ENCODE results near the gene KRT36. TPM values are rescaled to one million over a fixed set of nuclear protein-coding genes. Genes with fewer than 3 reads are reported as not detected.

The KRT36 gene
- total RNA-seq, 2 experiments from 2014 or later, result not detected

GRCh38 chr17:41451154-41451728 lies 38.5 kb downstream of the KRT36 start:
- ChIA-PET POLR2A (no interaction called here), CTCF (no interaction called here)

DNA sequence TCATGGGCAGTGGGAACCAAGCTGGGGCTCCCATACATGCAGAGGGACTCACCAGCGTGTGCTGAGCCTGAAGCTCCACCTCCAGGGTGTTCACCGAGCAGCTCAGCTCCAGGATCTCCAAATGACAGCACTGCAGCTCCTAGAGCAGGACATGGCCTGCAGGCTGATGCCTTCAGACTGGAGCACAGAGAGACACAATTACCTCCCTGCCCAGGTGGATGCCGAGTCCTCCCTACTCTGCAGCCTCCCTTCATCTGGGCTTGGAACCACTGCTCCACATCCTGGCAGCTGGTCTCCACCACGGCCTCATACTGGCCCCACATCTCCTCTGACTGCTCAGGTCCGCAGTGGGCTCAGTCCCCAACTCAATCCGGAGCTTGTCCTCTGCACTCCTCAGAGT lies 40.7 kb downstream of the KRT36 start:
- POLR2A ChIA-PET, result no interaction called here
- CTCF ChIA-PET, result no interaction called here

- CTCF ChIA-PET, result no interaction called here
- POLR2A ChIA-PET, result no interaction called here
These were observed 41.2 kb downstream of the KRT36 start for GRCh38 chr17:41448506-41448905.

- CTCF ChIA-PET, result no interaction called here
These were observed 42.9 kb downstream of the KRT36 start for GRCh38 chr17:41446806-41447205.

DNA sequence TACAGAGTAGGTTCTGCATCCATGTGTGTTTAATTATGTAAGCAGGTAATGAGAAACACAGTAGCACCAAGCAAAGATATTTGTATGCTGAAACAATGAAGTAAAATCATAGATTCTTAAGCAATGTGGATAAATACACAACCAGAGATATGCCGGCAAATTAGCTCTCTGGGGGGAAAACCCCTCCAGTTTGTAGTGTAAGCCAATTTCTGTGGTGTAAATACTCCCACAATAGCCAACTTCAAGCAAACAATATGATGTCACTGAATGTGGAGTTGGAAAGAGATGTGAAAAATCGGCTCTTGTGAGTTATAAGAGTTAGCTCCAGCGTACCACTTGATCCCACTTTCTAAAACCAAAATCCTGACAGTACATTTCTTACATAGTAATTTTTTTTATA lies 45.1 kb downstream of the KRT36 start:
- CTCF ChIA-PET, result no interaction called here
- POLR2A ChIA-PET, result no interaction called here

More at GRCh38 chr17:41446806-41447205, 42.9 kb downstream of the KRT36 start:
- POLR2A ChIA-PET, result no interaction called here

- ChIA-PET POLR2A (no interaction called here), CTCF (no interaction called here)
These were observed 45.5 kb downstream of the KRT36 start for GRCh38 chr17:41444186-41444585.

DNA sequence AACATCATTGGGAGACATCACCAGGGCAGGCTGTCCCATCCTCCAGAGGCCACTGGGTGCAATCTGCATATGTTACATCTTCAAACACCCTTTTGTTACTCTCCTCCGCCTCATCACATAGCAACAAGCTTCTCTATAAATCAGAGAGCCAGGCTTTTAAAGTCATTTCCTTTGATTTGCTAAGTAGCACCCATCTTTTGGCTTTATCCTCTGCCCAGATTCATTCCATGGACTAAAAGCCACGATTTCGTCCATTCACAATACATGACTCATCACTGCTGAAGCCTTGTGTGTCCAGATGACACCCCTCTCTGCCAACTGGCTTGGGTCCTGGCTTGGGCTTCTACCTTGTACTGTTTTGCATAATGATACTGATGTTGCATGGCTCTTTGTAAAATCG lies 47.0 kb downstream of the KRT36 start:
- ChIA-PET POLR2A (no interaction called here), CTCF (no interaction called here)

- CTCF ChIA-PET, result no interaction called here
- POLR2A ChIA-PET, result no interaction called here
These were observed 49.1 kb downstream of the KRT36 start, which contains the start of gene KRT38 for GRCh38 chr17:41440531-41441033. Gene KRT38, minus strand, starts transcription at chr17:41440983. Its CDS starts 62 bp downstream, at chr17:41440921.

DNA sequence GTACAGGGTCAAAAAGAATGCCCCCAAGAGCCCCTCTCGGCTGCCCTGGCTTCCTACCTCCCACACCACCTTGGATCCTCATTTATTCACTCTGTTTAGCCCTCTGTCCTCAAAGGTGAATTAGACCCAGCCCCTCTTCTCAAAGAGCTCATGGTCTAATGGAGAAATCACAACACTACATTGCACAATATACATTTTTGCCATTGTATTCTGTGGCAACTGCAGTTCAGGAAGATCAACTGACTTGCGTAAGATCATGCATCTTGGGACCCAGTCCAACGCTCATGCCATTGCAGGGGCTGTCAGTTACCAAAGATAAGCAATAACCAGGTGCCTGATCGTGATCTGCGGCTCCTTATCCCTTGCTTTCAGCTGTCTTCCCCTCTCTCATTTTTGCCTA lies 50.3 kb downstream of the KRT36 start:
- CTCF ChIA-PET, result no interaction called here

DNA sequence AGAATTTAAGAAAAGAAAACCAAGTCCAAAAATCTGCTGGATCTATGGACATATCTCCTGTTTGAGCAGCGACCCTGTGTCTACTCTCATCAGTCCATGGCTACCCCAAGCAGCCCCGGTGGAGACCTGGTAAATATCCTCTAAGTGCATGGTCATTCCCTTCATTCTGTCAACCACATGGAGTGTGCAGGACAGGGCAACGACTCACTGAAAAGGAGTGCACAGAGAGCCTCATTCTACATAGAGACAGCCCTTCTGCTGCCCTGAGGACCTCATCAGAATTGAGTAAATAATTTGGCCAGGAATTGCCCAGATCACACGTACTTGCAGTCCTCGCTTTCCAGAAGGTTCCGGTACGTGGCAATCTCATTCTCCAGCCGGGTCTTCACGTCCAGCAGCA lies 51.9 kb downstream of the KRT36 start:
- ChIA-PET CTCF (no interaction called here), POLR2A (no interaction called here)

More for the DNA sequence above, 50.3 kb downstream of the KRT36 start:
- POLR2A ChIA-PET, result no interaction called here

DNA sequence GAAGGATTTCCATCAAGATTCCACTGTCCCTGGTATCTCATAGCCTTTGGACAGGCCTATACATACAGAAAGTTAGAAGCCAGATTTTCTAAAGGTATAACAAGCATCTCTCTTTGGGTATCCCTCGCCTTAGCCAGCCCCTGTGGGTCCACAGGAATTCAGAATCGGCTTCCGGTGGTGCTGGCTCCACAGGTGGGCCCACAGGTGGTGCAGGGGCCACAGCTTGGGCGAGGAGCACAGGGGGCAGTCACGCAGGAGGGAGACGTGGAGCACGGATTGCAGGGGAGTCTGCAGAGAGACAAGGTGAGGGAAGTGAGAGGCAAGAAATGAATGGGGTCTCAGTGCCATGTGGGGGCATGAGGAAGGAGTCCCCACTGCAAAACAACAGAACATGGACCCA lies 52.5 kb downstream of the KRT36 start:
- CTCF ChIA-PET, result no interaction called here

More for the DNA sequence above, 52.5 kb downstream of the KRT36 start:
- POLR2A ChIA-PET, result no interaction called here

Other genes starting within 250 kb of the KRT36 start
- gene KRTAP9-4, start 240.2 kb downstream of the KRT36 start, total RNA-seq, result not detected
- gene KRTAP9-9, start 234.5 kb downstream of the KRT36 start, total RNA-seq, result not detected
- not detected for gene KRTAP9-6, start 224.5 kb downstream of the KRT36 start, total RNA-seq
- gene KRTAP9-7, start 214.2 kb downstream of the KRT36 start, total RNA-seq, result not detected
- not detected for gene KRTAP29-1, start 187.1 kb downstream of the KRT36 start, total RNA-seq
- gene KRTAP16-1, start 180.6 kb downstream of the KRT36 start, total RNA-seq, result not detected
- gene KRTAP17-1, start 174.2 kb downstream of the KRT36 start, total RNA-seq, result not detected
- not detected for gene KRT33A, start 139.1 kb downstream of the KRT36 start, total RNA-seq
- gene KRT33B, start 120.1 kb downstream of the KRT36 start, total RNA-seq, result not detected
- not detected for gene KRT34, start 107.6 kb downstream of the KRT36 start, total RNA-seq
- gene KRT31, start 92.3 kb downstream of the KRT36 start, total RNA-seq, result not detected
- gene KRT37, start 65.3 kb downstream of the KRT36 start, total RNA-seq, result not detected
- gene KRT38, start 48.9 kb downstream of the KRT36 start, total RNA-seq, result not detected
- gene KRT32, start 22.5 kb downstream of the KRT36 start, total RNA-seq, result not detected
- not detected for gene KRT35, start 8.8 kb downstream of the KRT36 start, total RNA-seq
- not detected for gene KRT13, start 15.7 kb upstream of the KRT36 start, total RNA-seq
- gene KRT15, start 29.0 kb upstream of the KRT36 start, total RNA-seq, result not detected
- not detected for gene KRT19, start 38.4 kb upstream of the KRT36 start, total RNA-seq
- gene KRT9, start 82.1 kb upstream of the KRT36 start, total RNA-seq, result not detected
- not detected for gene KRT14, start 97.0 kb upstream of the KRT36 start, total RNA-seq
- gene KRT16, start 122.9 kb upstream of the KRT36 start, total RNA-seq, result not detected
- gene KRT17, start 134.7 kb upstream of the KRT36 start, total RNA-seq, result under 1 TPM in 1 of 2 experiments, not detected in 1; 0.27 TPM
- 1,000 to 10,000 TPM; 1,395 to 1,415 TPM for gene EIF1, start 199.0 kb upstream of the KRT36 start, total RNA-seq
- gene GAST, start 222.4 kb upstream of the KRT36 start, total RNA-seq, result not detected
- gene HAP1, start 244.7 kb upstream of the KRT36 start, total RNA-seq, result under 1 TPM; 0.10 to 0.25 TPM

Measured in activated CD8-positive, alpha-beta memory T cell treated with anti-CD3 and anti-CD28 coated beads for 36 hours (primary cell).